Esophagus squamous epithelium (tissue), 5 donors: Measurements from ENCODE around the gene COMMD6. TPM values are rescaled to one million over a fixed set of nuclear protein-coding genes. Genes with fewer than 3 reads are reported as not detected.
"Not testable (repeated sequence)": the region's sequence is repeated elsewhere in the genome, so short reads cannot be mapped to it uniquely, and the experiment has no call there.

ENCODE experiments used
- DNase-seq: peaks from one replicate; lab custom pipeline; 2025; lab: John Stamatoyannopoulos, UW
- H3K27ac ChIP-seq, 4 donors: fragments of 200-600 bp; sonication (generic); one replicate each; pipeline ENCODE4 v1.5.1; 2016 to 2019; ENCODE audit warnings: mild to moderate bottlenecking in 1 of 4
- H3K27me3 ChIP-seq, 4 donors: fragments of 200-600 bp; sonication (generic); 1 replicate in 3 of 4; 2 replicates in 1 of 4; pipeline versions ENCODE4 v1.5.1 to v1.6.0; 2017 to 2021; ENCODE audit warnings: antibody characterized with exemption in 1 of 4
- H3K36me3 ChIP-seq, 3 donors: fragments of 200-600 bp; sonication (generic); one replicate each; pipeline ENCODE4 v1.5.1; 2016 to 2019
- H3K4me1 ChIP-seq, 3 donors: fragments of 200-600 bp; sonication (generic); one replicate each; pipeline ENCODE4 v1.5.1; 2017 to 2019
- H3K4me3 ChIP-seq, 4 donors: fragments of 200-600 bp; sonication (generic); 1 replicate in 3 of 4; 2 replicates in 1 of 4; pipeline ENCODE4 v1.5.1; 2016 to 2019; ENCODE audit warnings: mild to moderate bottlenecking in 2 of 4, moderate library complexity in 1 of 4
- H3K9me3 ChIP-seq, 3 donors: fragments of 200-600 bp; sonication (generic); one replicate each; pipeline ENCODE4 v1.5.1; 2016 to 2019
- CTCF ChIP-seq, 6 experiments: fragments of 450-650 bp in 4 of 6; fragments of 200-600 bp in 2 of 6; sonication (generic) in 2 of 6; IDR thresholded peaks; one replicate each; pipeline ENCODE4 v1.5.1; 2016 to 2019; ENCODE audit warnings: antibody characterized with exemption in 6 of 6, mild to moderate bottlenecking in 4 of 6, moderate library complexity in 4 of 6
- POLR2A ChIP-seq, 4 donors: fragments of 450-650 bp; IDR thresholded peaks; one replicate each; pipeline ENCODE4 v1.6.1; 2017; ENCODE audit warnings: antibody characterized with exemption in 4 of 4, mild to moderate bottlenecking in 4 of 4, moderate library complexity in 3 of 4
- WGBS, 2 donors: methylation state at CpG; one replicate each; pipeline ENCODE4 v1.1.5; 2018; 5-methylcytosine and 5-hydroxymethylcytosine counted together
- intact Hi-C: fragments of 100-400 bp; cut with DNase I; formaldehyde crosslinking; loops from one replicate; pipeline ENCODE4 v1.15.0; 2022
- total RNA-seq, 4 donors: library from RNA; depleted of rRNA; stranded (reverse); fragments of >200 nt; gene quantifications; one replicate each; pipeline ENCODE4 v1.1.0, GENCODE V29; 2016
- donor health status: DM: yes; HTN: yes; CAD: no.

The COMMD6 gene
- total RNA-seq, 4 donors from 2014 or later = 19.0 to 61.4 (median 38.1) TPM

DNA sequence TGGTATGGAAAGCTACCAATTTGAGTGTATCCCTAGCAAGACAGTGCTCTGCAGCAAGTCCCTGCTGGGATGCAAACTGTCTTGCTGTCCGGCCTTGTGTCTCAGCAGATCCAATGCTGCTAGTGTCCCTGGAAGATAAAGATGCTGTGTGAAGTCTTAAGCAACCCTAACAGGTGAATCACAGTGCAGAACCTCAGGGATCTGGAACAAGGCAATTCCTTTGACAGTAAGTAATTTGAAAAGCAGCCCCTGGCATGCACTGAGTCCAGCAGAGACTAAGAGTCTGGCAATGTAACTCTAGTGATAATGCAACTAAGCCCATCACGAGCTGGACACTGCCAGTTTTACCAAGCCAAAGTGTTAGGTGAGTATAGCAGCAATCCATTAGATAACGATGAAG lies 10.3 kb upstream of the COMMD6 start:
- H3K4me3 ChIP-seq = no peak overlapping the region
- no peak for DNase-seq
- TF ChIP-seq POLR2A (IDR thresholded peaks at IDR 0.05) (no peak), CTCF (IDR thresholded peaks at IDR 0.05) (no peak)
- H3K9me3 ChIP-seq = no peaks in the 10 kb centered on the region
- 88% methylated on average over 2 to 3 of the region's 3 CpGs for WGBS, 2 donors
- intact Hi-C loops = loop anchor here (5.0 to 10.0 kb wide), 2 partner anchors 66 to 183 kb away; partner anchors contain the start of gene TBC1D4
- peaks cover 0 to 38% (median 15%) of the 10 kb centered on the region in 3 donors for H3K4me1 ChIP-seq
- H3K27ac ChIP-seq = no peak overlapping the region
- H3K36me3 ChIP-seq = no peaks in the 10 kb centered on the region
- H3K27me3 ChIP-seq = no peaks in the 10 kb centered on the region

DNA sequence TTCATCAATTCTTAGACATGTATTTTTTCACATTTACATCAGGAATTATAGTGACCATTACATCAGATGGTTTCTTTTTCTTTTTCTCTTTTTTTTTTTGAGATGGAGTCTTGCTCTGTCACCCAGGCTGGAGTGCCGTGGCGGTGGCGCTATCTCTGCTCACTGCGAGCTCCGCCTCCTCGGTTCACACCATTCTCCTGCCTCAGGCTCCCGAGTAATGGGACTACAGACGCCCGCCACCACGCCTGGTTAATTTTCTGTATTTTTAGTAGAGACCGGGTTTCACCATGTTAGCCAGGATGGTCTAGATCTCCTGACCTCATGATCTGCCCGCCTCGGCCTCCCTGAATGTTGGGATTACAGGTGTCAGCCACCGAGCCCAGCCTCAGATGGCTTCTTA lies 7.7 kb upstream of the COMMD6 start:
- peaks cover 0 to 19% (median 7%) of the 10 kb centered on the region in 3 donors for H3K4me1 ChIP-seq
- DNase-seq, H3K27ac ChIP-seq, H3K36me3 ChIP-seq, H3K27me3 ChIP-seq, H3K9me3 ChIP-seq, H3K4me3 ChIP-seq: not testable (repeated sequence)
- 84 to 95% methylated on average over 12 to 14 of the region's 14 CpGs for WGBS, 2 donors
- intact Hi-C loops = loop anchor here (5.0 to 10.0 kb wide), 2 partner anchors 63 to 181 kb away; partner anchors contain the start of gene TBC1D4

GRCh38 chr13:75544681-75545330 lies 7.2 kb upstream of the COMMD6 start:
- TF ChIP-seq CTCF (IDR thresholded peaks at IDR 0.05) (no peak), POLR2A (IDR thresholded peaks at IDR 0.05) (no peak)
- Histone ChIP-seq H3K27ac (no peak overlapping the region), H3K36me3 (no peaks in the 10 kb centered on the region), H3K9me3 (no peaks in the 10 kb centered on the region), H3K4me1 (peaks cover 0 to 15% (median 7%) of the 10 kb centered on the region in 3 donors), H3K4me3 (no peak overlapping the region), H3K27me3 (no peaks in the 10 kb centered on the region)
- intact Hi-C loops = loop anchor here (5.0 to 10.0 kb wide), 2 partner anchors 63 to 180 kb away; partner anchors contain the start of gene TBC1D4
- 67 to 74% methylated on average over 10 of the region's 10 CpGs for WGBS, 2 donors
- no peak for DNase-seq

GRCh38 chr13:75541961-75542360 lies 4.3 kb upstream of the COMMD6 start:
- Histone ChIP-seq H3K27me3 (no peaks in the 10 kb centered on the region), H3K4me1 (peaks cover 0 to 20% (median 3%) of the 10 kb centered on the region in 3 donors), H3K9me3 (no peaks in the 10 kb centered on the region), H3K36me3 (no peaks in the 10 kb centered on the region), H3K27ac (no peak overlapping the region), H3K4me3 (no peak overlapping the region)
- DNase-seq = no peak
- intact Hi-C loops = loop anchor here (10.0 kb wide), 1 partner anchor 177 kb away; no protein-coding TSS in a partner anchor
- WGBS, 2 donors = 100% methylated on average over 1 of the region's 1 CpG; no CpG with 5 or more reads in 1 of the 2 donors
- no peak for TF ChIP-seq CTCF (IDR thresholded peaks at IDR 0.05)
- TF ChIP-seq POLR2A (IDR thresholded peaks at IDR 0.05) = no peak

DNA sequence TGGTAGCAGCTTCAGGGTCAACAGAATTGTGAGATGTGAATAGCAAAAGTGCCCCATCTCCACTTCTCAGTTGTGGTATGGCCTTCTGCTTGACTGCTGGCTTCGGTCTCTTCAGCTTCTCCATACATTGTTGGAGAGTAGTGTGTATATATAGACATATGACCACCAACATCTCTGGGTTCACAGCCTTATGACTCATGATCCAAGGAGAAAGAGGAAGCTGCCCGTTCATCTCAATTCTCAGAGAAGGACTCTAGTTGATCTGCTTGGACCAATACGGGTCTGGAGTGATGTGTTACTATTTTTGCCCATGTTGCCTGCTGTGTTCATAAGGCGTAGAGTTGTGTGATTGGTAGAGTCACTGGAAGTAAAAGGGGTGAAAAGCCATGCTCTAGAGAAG lies 3.6 kb upstream of the COMMD6 start:
- TF ChIP-seq CTCF (IDR thresholded peaks at IDR 0.05) (no peak), POLR2A (IDR thresholded peaks at IDR 0.05) (no peak)
- Histone ChIP-seq H3K27ac (no peak overlapping the region), H3K9me3 (no peaks in the 10 kb centered on the region), H3K27me3 (no peaks in the 10 kb centered on the region), H3K4me1 (peaks cover 0 to 27% (median 10%) of the 10 kb centered on the region in 3 donors), H3K36me3 (no peaks in the 10 kb centered on the region), H3K4me3 (no peak overlapping the region)
- DNase-seq = no peak
- WGBS, 2 donors = 74 to 82% methylated on average over 4 of the region's 4 CpGs
- intact Hi-C loops = loop anchor here (10.0 kb wide), 1 partner anchor 176 kb away; no protein-coding TSS in a partner anchor
